ENCODE measurements around the gene USH1G.

Gene USH1G

DNA sequence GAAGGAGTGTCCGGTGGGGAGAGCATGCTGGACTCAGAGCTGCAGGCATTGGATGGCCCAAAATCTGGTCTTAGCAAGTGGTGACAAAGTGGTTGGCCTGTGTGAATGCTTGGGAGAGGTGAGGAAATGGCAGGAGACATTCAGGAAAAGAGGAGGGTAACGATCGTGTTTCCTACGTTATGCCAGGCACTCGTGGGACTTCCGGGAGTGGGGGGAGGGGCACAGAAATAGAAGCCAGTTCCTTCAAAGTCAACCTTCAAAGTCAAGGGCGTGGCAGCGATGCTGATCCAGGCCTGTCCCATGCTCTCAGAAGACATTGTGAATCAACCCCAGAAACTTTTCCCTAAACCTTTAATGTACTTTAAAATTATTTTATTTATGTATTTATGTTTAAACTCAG, 16.5 kb upstream of the USH1G start:
- no peak for DNase-seq (ENCODE audit: low spot score)

DNA sequence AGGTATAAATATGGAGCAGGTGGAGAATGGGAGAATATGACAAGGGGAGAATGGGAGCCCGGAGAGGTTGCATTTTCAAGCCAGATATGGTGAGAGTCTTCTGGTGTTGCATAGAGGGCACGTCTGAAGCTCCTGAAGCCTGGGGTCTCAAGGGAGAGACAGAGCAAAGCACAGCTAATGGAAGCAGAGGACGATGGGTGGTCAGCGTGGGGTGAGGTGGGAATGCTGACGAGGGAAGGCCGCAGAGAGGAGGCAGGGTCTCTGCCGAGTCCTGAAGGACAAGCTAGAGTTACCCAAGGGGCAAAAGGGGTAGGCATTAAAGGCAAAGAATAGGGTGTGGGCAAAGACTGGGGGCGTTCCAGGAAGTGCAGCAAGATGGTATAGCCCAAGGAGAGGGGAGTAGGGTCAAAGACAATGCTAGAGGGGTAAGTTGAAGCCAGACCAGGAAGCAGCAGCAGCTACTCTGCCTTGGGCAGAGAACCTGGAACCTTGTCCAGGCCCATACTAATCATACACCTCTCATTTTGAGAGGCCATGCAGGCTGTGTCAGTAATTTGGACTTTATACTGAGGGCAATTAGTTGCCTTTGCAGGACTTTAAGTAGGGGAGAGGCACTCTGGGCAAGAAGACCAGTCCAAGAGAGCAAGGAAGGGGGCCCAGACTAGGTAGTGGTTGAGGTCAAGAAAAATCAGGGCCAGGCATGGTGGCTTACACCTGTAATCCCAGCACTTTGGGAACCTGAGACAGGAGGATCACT, 15.3 kb upstream of the USH1G start:
- TF ChIP-seq CTCF (IDR thresholded peaks at IDR 0.05; ENCODE audit: extremely low read depth, insufficient read depth, missing control alignments): no peak
- DNase-seq (ENCODE audit: low spot score): no peak
- in situ Hi-C loops (cut with MboI; ENCODE audit: low pct_unique_long_range_greater_than_20kb, low sequenced_read_pairs, unreplicated experiment): no loop called here

More for the DNA sequence above, 16.5 kb upstream of the USH1G start:
- in situ Hi-C loops (cut with MboI; ENCODE audit: low pct_unique_long_range_greater_than_20kb, low sequenced_read_pairs, unreplicated experiment): no loop called here
- TF ChIP-seq CTCF (IDR thresholded peaks at IDR 0.05; ENCODE audit: extremely low read depth, insufficient read depth, missing control alignments): no peak

DNA sequence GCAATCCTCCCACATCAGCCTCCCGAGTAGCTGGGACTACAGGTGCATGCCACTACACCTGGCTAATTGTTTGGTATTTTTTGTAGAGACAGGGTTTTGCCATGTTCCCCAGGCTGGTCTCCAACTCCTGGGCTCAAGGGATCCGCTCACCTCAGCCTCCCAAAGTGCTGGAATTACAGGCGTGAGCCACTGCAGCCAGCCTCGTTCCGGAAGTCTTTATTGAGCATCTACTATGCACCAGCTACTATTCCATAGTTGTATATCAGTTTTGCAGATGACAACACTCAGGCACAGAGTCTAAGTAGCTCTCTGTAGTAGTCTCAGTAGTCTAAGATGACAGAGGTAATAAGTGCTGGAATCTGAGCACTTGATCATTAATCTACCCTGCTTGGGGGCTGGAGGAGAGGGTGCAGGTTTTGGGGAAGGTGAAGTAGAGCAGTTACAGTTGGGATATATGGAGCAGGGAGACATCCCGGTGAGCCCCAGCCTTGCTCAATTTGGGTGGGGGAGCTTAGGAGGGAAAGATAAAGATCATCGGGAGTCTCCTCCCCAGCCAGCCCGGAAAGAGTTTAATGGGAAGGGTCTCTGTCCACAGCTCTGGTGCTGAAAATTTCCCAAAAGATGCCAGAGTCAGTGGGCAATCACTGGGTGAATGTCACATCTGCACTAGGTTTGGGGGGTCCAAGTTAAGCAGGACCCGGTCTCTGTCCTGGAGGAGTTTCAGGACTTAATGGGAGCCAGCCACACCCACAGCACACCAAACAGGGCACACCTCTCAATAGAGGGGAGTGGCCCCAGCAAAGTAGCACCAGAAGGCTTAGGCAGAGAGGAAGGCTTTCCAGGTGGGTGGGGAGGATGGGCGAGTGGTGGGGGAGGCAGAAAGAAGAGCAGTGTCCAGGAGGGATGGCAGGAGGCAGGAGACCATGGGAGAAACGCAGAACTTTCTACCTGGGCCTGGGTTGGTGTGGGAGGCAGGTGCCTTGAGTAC, 14.3 kb upstream of the USH1G start:
- in situ Hi-C loops (cut with MboI; ENCODE audit: low pct_unique_long_range_greater_than_20kb, low sequenced_read_pairs, unreplicated experiment): no loop called here
- TF ChIP-seq CTCF (IDR thresholded peaks at IDR 0.05; ENCODE audit: extremely low read depth, insufficient read depth, missing control alignments): no peak
- no peak for DNase-seq (ENCODE audit: low spot score)

GRCh38 chr17:74936470-74936799, 13.4 kb upstream of the USH1G start:
- no peak for TF ChIP-seq CTCF (IDR thresholded peaks at IDR 0.05; ENCODE audit: extremely low read depth, insufficient read depth, missing control alignments)
- DNase-seq (ENCODE audit: low spot score): no peak
- in situ Hi-C loops (cut with MboI; ENCODE audit: low pct_unique_long_range_greater_than_20kb, low sequenced_read_pairs, unreplicated experiment): no loop called here

GRCh38 chr17:74935585-74936469, 12.8 kb upstream of the USH1G start, which contains the start of gene OTOP3:
OTOP3 (plus strand) TSS chr17:74935898; CDS start chr17:74935922, 24 bp downstream.
- DNase-seq (ENCODE audit: low spot score): no peak
- no peak for TF ChIP-seq CTCF (IDR thresholded peaks at IDR 0.05; ENCODE audit: extremely low read depth, insufficient read depth, missing control alignments)
- in situ Hi-C loops (cut with MboI; ENCODE audit: low pct_unique_long_range_greater_than_20kb, low sequenced_read_pairs, unreplicated experiment): no loop called here

GRCh38 chr17:74935048-74935447, 12.0 kb upstream of the USH1G start:
- in situ Hi-C loops (cut with MboI; ENCODE audit: low pct_unique_long_range_greater_than_20kb, low sequenced_read_pairs, unreplicated experiment): no loop called here
- DNase-seq (ENCODE audit: low spot score): no peak

More at GRCh38 chr17:74935048-74935447, 12.0 kb upstream of the USH1G start:
- TF ChIP-seq CTCF (IDR thresholded peaks at IDR 0.05; ENCODE audit: extremely low read depth, insufficient read depth, missing control alignments): no peak

All from GM13977 (cell line).